Measurements from ENCODE around the gene DNAJC3.
"Not testable (repeated sequence)": the region's sequence is repeated elsewhere in the genome, so short reads cannot be mapped to it uniquely, and the experiment has no call there.

The DNAJC3 gene

GRCh38 chr13:95676105-95676761 lies 706 bp upstream of the DNAJC3 start:
- peak; percentile 48 for DNase-seq (ENCODE audit: low read depth)

DNA sequence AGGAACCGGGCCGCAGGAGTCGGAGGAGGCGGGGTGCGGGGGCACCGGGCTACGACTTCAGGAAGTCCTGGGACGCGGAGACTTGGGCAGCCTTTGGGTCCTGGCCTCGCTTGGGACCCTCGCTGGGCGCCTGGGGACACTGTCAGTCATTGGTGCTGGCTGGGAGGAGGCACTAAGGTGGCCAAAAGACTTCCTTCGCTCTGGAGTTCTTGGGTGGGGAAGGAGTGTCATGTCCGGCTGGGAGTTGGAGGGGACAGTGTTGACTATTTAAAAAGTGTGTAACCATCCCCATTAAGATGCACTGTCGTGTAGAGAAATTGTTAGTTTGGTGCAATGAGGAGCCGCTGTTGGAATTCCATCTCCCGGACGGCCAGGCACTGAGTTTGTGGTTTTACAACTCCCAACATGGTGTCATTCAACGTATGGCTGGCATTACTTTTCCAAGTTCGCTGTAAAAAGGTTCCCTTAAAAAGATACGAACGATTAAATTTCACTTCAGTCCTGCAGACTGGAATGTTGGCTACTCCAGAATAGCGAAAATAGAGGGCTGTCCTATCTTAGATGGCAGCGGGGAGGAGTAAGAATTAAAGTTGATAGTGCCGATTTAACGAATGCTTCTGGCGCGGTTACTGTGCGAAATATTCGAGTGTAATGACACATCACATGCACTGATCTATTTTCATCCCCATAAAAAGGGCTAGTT lies 776 bp downstream of the DNAJC3 start:
- DNase-seq (ENCODE audit: low read depth): peak; percentile 59

- DNase-seq (ENCODE audit: low read depth): no peak
These were observed 2.0 kb downstream of the DNAJC3 start for GRCh38 chr13:95678967-95679366.

DNA sequence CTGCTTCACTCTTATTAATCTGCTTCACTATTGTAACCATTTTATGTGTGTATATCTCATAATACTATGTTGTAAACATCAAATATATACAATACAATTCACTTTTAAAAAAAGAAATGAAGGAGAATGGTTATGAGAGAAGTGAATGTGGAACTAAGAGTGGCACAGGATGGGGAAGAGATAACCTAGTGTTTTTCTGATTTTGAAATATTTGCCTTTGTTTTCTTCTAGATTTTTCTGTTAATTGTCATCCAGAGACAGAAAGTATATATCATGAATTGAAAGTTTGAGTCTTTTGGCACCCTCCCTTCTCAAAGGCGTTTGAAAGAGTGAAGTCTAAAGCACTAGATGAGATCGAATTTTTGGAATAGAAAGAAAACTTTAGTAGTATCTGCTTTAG lies 2.8 kb downstream of the DNAJC3 start:
- no peak for DNase-seq (ENCODE audit: low read depth)

DNA sequence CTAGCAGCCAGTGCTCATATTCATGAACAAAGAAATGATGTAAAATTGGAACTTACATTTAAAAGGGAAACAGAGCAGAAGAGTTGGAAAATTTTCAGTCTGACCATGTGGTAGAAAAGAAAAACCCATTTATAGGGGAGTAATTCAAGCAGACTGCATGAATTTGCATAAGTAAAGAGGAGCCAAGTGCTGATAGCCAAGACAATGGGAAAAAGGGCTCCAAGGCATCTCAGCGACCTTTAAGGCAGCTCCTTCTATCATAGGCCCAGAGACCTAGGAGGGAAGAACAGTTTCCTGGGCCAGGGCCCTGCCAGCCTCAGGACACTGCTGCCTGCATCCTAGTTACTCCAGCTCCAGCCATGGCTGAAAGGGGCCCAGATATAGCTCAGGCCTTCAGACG lies 7.5 kb downstream of the DNAJC3 start:
- DNase-seq (ENCODE audit: low read depth): no peak

DNA sequence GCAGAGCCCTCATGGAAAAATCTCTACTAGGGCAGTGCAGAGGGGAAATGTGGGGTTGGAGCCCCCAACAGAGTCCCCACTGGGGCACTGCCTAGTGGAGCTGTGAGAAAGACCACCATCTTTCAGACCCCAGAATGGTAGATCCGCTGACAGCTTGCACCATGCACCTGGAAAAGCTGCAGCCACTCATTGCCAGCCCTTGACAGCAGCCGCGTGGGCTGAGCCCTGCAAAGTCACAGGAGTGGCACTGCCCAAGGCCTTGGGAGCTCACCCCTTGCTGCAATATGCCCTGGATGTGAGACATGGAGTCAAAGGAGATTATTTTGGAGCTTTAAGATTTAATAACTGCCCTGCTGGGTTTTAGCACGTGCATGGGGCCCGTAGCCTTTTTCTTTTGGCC lies 8.0 kb downstream of the DNAJC3 start:
- DNase-seq (ENCODE audit: low read depth): not testable (repeated sequence)

DNA sequence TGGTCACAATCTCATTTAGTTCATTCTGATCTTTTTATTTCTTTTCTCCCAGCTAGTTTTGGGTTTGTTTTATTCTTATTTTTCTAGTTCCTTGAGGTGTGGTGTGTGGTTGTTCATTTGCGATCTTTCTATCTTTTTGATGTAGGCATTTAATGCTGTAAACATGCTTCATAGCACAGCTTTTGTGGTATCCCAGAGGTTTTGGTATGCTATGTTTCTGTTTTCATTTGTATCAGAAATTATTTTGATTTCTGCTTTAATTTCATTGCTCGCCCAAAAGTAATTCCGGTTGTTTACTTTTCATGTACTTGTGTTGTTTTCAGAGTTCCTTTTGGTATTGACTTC lies 12.6 kb downstream of the DNAJC3 start:
- DNase-seq (ENCODE audit: low read depth): no peak

GRCh38 chr13:95690986-95691385 lies 14.0 kb downstream of the DNAJC3 start:
- DNase-seq (ENCODE audit: low read depth): not testable (repeated sequence)

DNA sequence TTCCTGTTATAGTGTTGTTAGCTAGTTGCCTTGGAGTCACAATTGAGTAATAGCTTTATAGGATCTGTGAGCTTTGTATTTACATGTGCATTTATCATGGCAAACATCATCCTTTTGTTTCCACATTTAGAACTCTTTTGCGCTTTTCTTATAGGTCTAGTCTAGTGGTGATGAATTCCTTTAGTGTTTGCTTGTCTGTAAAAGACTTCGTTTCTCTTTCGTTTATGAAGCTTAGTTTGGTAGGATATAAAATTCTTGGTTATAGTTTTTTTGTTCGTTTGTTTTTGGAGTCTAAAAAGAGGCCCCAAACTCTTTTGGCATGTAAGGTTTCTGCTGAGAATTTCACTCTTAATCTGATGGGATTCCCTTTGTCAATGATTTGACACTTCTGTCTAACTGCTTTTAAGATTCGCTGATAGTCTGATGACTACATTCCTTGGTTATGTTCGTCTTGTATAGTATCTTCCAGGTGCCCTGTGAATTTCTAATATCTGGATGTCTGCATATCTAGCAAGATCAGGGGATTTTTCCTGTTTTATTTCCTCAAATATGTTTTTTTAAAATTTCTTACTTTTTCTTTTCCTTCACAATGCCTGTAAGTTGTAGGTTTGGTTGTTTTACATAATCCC lies 20.2 kb downstream of the DNAJC3 start:
- no peak for DNase-seq (ENCODE audit: low read depth)

DNA sequence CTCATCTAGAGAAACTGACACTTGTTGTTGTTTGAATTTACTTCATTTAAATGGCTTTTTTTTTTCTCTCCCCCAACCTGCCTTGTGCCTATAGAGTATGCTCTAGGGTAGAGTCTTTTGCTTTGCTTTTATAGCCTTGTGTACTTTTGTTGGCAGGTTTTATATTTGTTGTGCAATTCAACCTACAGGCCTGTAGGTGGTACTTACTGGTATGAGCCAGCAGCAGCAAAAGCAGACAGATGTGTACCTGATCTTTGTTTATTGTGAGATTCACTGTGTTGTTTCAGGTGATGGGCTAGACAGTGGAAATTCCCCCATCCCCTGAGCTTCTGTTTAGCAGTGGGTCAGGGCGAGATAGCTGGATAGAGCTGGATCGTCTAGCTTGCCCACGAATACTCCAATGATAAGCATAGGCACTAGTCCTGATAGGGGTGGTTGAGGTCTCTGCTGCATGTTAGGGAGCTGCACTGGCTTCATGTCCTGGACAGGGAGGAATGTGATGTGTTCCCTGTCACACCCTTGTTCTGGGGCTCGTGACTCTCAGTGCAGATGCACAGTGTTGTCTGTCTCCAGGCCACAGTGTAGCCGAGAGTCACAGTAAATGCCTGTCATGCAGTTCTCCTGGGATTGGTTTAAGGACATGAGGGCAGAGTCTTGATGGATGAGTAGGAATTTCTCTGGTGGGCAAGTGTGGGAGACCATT lies 21.3 kb downstream of the DNAJC3 start:
- DNase-seq (ENCODE audit: low read depth): no peak

DNA sequence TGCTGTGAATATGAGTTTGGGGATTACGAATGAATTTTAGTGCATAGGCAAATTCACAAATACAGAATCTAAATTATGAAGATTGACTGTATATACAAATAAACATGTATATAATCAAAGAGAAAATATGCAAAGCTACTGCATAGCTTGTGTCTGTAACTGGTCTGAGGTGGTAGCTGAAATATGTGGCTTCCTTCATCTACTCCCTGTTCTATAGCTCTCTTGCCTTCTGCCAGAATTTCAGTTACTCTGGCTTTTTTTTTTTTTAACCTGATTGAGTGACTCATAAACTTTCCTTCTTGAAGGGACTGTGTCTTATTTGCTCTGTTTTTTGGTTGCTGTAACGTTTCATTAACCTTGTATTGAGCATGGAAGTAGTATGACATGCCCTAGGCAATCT lies 26.6 kb downstream of the DNAJC3 start:
- DNase-seq (ENCODE audit: low read depth): peak; percentile 14

- peak; percentile 18 for DNase-seq (ENCODE audit: low read depth)
These were observed 27.6 kb downstream of the DNAJC3 start for GRCh38 chr13:95704510-95704909.

DNA sequence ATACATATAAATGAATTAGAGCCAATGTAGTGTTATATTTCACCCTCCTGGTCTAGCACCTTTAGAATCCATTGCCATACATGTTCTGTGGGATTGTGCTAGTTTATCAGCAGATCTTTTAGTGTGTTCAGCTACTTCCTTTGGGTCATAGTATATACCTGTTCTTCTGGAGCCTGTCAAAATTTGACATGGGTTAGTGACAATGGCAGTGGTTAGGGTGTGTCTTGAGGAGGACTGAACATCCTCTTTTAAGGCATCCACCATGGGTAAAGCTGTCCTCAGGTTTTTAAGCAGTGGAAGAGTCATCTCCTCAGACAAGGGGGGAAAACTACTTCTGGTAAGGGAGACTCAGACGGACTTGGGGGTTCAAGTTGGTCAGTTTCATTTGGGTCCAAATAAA lies 29.4 kb downstream of the DNAJC3 start:
- no peak for DNase-seq (ENCODE audit: low read depth)

DNA sequence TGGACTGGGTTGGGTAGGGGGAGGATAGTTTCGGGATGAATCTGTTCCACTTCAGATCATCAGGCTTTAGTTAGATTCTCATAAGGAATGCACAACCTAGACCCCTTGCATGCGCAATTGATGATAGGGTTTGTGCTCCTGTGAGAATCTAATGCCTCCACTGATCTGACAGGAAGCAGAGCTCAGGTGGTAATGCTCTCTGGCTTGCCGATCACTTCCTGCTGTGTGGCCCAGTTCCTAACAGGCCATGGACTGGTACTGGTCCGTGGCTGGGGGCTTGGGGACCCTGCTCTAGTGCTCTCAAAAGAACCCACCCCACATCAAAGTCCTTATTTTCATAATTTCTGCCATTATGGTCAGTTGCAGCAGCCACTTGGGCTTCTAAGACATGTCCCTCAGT lies 30.1 kb downstream of the DNAJC3 start:
- no peak for DNase-seq (ENCODE audit: low read depth)

GRCh38 chr13:95707442-95708390 lies 30.8 kb downstream of the DNAJC3 start:
- no peak for DNase-seq (ENCODE audit: low read depth)

DNA sequence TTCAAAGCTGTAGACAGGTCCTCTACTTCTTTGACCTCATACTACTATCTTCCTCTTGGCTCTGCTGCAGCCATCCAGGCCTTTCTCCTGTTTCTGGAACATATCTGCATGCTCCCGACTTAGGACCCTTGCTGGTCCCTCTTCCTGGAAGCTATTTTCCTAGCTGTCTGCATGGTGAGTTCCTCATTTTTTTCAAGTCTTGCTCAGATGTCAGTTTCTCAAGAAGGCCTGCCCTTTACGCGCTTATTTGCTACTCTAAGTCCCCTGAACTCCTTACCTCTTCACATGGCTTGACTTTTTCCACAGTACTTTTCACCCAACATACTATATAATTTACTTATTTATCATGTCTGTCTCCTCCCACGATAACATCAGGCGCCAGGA lies 31.4 kb downstream of the DNAJC3 start:
- DNase-seq (ENCODE audit: low read depth): no peak

DNA sequence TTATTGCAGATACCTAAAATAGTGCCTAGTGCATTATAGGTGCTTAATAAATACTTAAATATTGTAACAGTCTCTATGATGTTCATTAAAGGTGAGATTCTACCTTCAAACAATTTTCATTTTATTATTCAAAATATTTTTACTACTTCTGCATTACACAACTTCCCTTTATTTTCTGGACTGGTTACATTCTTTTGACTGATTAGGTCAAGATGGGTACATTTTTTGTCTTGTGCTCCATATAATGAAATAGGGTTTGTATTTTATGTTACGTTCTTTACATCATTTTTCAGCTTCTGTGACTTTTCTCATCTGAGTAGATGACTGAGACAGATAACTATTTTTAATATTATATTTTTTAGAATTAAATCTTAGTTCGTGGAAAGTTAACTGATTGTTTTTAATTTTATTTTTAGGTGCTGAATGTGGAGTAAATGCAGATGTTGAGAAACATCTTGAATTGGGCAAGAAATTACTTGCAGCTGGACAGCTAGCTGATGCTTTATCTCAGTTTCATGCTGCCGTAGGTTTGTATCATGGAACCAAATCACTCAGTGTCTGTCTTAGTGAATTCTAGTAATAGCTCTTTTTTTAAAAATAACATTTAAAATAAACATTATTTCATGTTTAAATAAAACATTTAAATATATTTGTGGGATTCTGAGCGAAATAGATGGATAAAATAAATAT lies 32.0 kb downstream of the DNAJC3 start:
- DNase-seq (ENCODE audit: low read depth): no peak

DNA sequence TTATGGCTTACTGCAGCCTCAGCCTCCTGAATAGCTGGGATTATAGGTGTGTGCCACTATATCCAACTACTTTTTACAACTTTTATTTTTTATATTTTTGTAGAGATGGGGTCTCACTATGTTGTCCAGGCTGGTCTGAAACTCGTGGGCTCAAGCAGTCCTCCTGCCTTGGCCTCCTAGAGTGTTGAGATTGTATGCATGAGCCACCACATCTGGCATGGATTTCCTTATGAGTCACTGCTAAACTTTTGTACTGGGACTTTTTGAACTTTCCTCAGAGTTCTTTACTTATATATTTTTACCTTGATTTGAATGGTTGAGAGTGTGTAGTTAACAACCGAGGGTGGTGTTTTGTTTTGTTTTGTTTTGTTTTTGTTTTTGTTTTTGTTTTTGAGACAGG lies 33.4 kb downstream of the DNAJC3 start:
- peak; percentile 61 for DNase-seq (ENCODE audit: low read depth)

- DNase-seq (ENCODE audit: low read depth): not testable (repeated sequence)
These were observed 35.9 kb downstream of the DNAJC3 start for GRCh38 chr13:95712846-95713245.

DNA sequence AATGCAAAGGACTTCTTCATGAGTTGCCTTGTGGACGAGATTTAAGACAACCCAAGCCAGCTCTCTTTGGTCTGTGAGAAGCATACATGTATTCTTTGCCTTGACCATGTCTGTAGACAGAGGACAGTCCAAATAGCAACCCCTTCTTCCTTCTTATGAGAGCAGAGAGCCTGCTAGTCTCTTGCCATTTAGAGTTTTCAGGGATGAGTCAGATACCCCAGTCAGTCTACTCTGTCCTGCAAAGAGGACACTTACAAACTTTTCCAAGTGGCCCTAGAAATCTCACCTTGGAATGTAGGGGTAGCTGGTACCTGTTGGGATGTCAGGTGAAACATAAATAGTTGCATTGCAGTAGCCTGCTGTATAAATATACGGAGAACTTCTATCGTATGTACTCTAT lies 36.7 kb downstream of the DNAJC3 start:
- DNase-seq (ENCODE audit: low read depth): peak; percentile 54

GRCh38 chr13:95714142-95714832 lies 37.3 kb downstream of the DNAJC3 start:
- peak; percentile 80 for DNase-seq (ENCODE audit: low read depth)

All from EH (cell line).